Prostate gland (tissue), 2 donors: Measurements from ENCODE around the gene SP5. TPM values are rescaled to one million over a fixed set of nuclear protein-coding genes. Genes with fewer than 3 reads are reported as not detected.

Experiments used
- DNase-seq: peaks from one replicate; pipeline ENCODE4 v3.0.0-alpha.2; 2019; ENCODE audit warnings: low spot score
- H3K27ac ChIP-seq, 2 donors: fragments of 200-600 bp; sonication (generic); 2 replicates each; pipeline ENCODE4 v1.5.1; 2017 to 2019
- H3K27me3 ChIP-seq: fragments of 200-600 bp; sonication (generic); replicated peaks from 2 replicates; pipeline ENCODE4 v1.5.1; 2019; ENCODE audit not compliant: insufficient read depth
- H3K36me3 ChIP-seq, 2 donors: fragments of 200-600 bp; sonication (generic); 1 replicate in 1 of 2; 2 replicates in 1 of 2; pipeline versions ENCODE4 v1.5.1 to v1.8.1; 2017 to 2019
- H3K4me1 ChIP-seq: fragments of 200-600 bp; sonication (generic); replicated peaks from 2 replicates; pipeline ENCODE4 v1.5.1; 2019
- H3K4me3 ChIP-seq, 2 donors: fragments of 200-600 bp; sonication (generic); 2 replicates each; pipeline ENCODE4 v1.5.1; 2017 to 2019
- H3K9me3 ChIP-seq: fragments of 200-600 bp; sonication (generic); 2 replicates; pipeline ENCODE4 v1.5.1; 2017
- CTCF ChIP-seq, 4 experiments: fragments of 200-600 bp in 2 of 4; fragments of 450-650 bp in 2 of 4; sonication (generic) in 2 of 4; IDR thresholded peaks; 1 replicate in 3 of 4; 2 replicates in 1 of 4; pipeline ENCODE4 v1.5.1; 2016 to 2019; ENCODE audit warnings: antibody characterized with exemption in 4 of 4, mild to moderate bottlenecking in 2 of 4, moderate library complexity in 2 of 4
- POLR2A ChIP-seq: fragments of 450-650 bp; IDR thresholded peaks from one replicate; pipeline ENCODE4 v1.6.1; 2016; ENCODE audit warnings: antibody characterized with exemption, mild to moderate bottlenecking
- POLR2AphosphoS5 ChIP-seq: sonication (generic); formaldehyde crosslinking; IDR thresholded peaks from one replicate; pipeline ENCODE4 v1.6.1; 2017; ENCODE audit warnings: antibody characterized with exemption
- WGBS: methylation state at CpG from one replicate; pipeline ENCODE4 v1.1.5; 2018; 5-methylcytosine and 5-hydroxymethylcytosine counted together
- intact Hi-C: fragments of 100-400 bp; cut with DNase I; formaldehyde crosslinking; loops from one replicate; pipeline ENCODE4 v1.14.2; 2022
- small RNA-seq, 2 donors: library from RNA; depleted of rRNA; stranded (forward); fragments of <200 nt; gene quantifications; one replicate each; pipeline ENCODE3, GENCODE V24; 2016
- total RNA-seq, 2 donors: library from RNA; depleted of rRNA; stranded (reverse); fragments of >200 nt; gene quantifications; one replicate each; pipeline ENCODE4 v1.1.0, GENCODE V29; 2016

Gene SP5
- total RNA-seq, 2 donors from 2014 or later = 4.2 to 8.4 TPM

- WGBS = 68% methylated on average over 7 of the region's 7 CpGs
- Histone ChIP-seq H3K4me3 (no peak overlapping the region), H3K27me3 (no peaks in the 10 kb centered on the region), H3K4me1 (no peaks in the 10 kb centered on the region), H3K36me3 (no peaks in the 10 kb centered on the region), H3K27ac (no peak overlapping the region), H3K9me3 (no peaks in the 10 kb centered on the region)
- intact Hi-C loops = no loop called here
- TF ChIP-seq POLR2AphosphoS5 (no peak), POLR2A (no peak), CTCF (IDR thresholded peaks at IDR 0.05) (no peak)
- DNase-seq = no peak
These were observed 47.6 kb downstream of the SP5 start for GRCh38 chr2:170762760-170763159.

DNA sequence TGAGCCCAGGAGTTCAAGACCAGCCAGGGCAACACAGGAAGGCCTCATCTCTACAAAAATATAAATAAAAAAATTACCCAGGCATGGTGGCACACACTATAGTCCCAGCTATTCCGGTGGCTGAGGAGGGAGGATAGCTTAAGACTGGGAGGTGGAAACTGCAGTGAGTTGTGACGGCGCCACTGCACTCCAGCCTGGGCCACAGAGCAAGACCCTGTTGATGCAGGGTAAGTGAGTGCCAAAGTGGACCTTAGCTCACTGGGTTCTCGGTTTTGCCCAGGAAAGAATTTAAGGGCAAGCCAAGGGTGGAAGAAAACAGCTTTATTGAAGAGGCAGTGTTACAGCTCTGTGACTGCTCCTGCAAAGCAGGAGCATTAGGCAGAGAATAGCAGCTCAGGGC is 48.1 kb downstream of the SP5 start:
- DNase-seq = no peak
- Histone ChIP-seq H3K27me3 (no peaks in the 10 kb centered on the region), H3K27ac (no peak overlapping the region), H3K4me3 (no peak overlapping the region), H3K9me3 (no peaks in the 10 kb centered on the region), H3K4me1 (no peaks in the 10 kb centered on the region), H3K36me3 (no peaks in the 10 kb centered on the region)
- TF ChIP-seq POLR2AphosphoS5 = no peak
- TF ChIP-seq CTCF (IDR thresholded peaks at IDR 0.05) = no peak
- TF ChIP-seq POLR2A = no peak
- WGBS = 95% methylated on average over 4 of the region's 4 CpGs
- intact Hi-C loops = no loop called here

GRCh38 chr2:170764880-170765261 is 49.7 kb downstream of the SP5 start:
- TF ChIP-seq POLR2A = no peak
- no peak for TF ChIP-seq CTCF (IDR thresholded peaks at IDR 0.05)
- TF ChIP-seq POLR2AphosphoS5 = no peak
- H3K9me3 ChIP-seq = no peaks in the 10 kb centered on the region
- DNase-seq = no peak
- intact Hi-C loops = no loop called here
- H3K4me1 ChIP-seq = no peaks in the 10 kb centered on the region
- WGBS = 49% methylated on average over 2 of the region's 2 CpGs
- H3K27me3 ChIP-seq = no peaks in the 10 kb centered on the region
- no peak overlapping the region for H3K4me3 ChIP-seq
- no peaks in the 10 kb centered on the region for H3K36me3 ChIP-seq
- no peak overlapping the region for H3K27ac ChIP-seq

DNA sequence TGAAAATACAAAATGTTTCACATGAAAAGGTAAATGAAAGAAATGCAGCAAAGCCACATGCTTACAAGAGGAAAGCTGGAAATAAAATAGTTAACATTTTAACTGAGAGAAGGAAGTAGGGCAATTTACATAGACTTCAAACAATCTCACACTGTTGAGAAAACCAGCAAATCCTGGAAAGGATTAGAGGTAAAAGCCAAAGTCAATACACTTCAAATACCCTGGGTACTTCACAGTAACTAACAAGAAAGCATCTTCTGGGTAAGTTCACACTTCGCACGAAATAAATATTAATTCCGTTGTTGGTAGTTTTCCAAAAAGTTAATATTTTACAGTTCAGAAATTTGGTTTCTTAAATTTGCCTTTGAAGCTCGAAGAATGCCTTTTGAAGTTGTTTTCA is 51.6 kb downstream of the SP5 start:
- WGBS = 14% methylated on average over 4 of the region's 4 CpGs
- TF ChIP-seq POLR2AphosphoS5 = no peak
- TF ChIP-seq CTCF (IDR thresholded peaks at IDR 0.05) = no peak
- TF ChIP-seq POLR2A = no peak
- intact Hi-C loops = no loop called here
- Histone ChIP-seq H3K9me3 (no peaks in the 10 kb centered on the region), H3K36me3 (no peaks in the 10 kb centered on the region), H3K27me3 (no peaks in the 10 kb centered on the region), H3K4me3 (no peak overlapping the region), H3K27ac (no peak overlapping the region), H3K4me1 (no peaks in the 10 kb centered on the region)
- no peak for DNase-seq

Small RNAs within 50 kb of the gene (small RNA-seq; reads per million reads assigned to genes)
- gene RF02271 = 0 reads per million in 2 donors

Other genes with a start within 250 kb of the SP5 start
- under 1 TPM in 1 of 2 donors, not detected in 1; 0.73 TPM for gene ERICH2, start 55.0 kb downstream of the SP5 start, total RNA-seq
- 10 to 100 TPM in 1 of 2 donors, 1 to 10 TPM in 1; 2.9 to 16.7 TPM for gene GAD1, start 101.5 kb downstream of the SP5 start, total RNA-seq
- 10 to 100 TPM; 67.6 to 81.1 TPM for gene GORASP2, start 213.9 kb downstream of the SP5 start, total RNA-seq